GM06990 (cell line): Measurements from ENCODE around the gene ACYP2.

Experiments
- DNase-seq: peaks from one replicate; pipeline ENCODE4 v3.0.0-alpha.2; 2011; ENCODE audit not compliant: insufficient read length; ENCODE audit errors: extremely low read depth
- H3K27me3 ChIP-seq: replicated peaks from 2 replicates; pipeline ENCODE4 v1.6.0; 2011; ENCODE audit warnings: low read length; ENCODE audit not compliant: control insufficient read depth, insufficient read depth
- H3K36me3 ChIP-seq: 2 replicates; pipeline ENCODE4 v1.5.1; 2011; ENCODE audit warnings: low read length; ENCODE audit not compliant: control insufficient read depth, insufficient read depth
- H3K4me3 ChIP-seq: replicated peaks from 2 replicates; pipeline ENCODE4 v1.5.1; 2011; ENCODE audit warnings: low read depth, mild to moderate bottlenecking, control low read depth, low read length
- CTCF ChIP-seq: IDR thresholded peaks from 2 replicates; pipeline ENCODE4 v1.5.1; 2011; ENCODE audit warnings: low read length, control low read depth, mild to moderate bottlenecking, inconsistent platforms; ENCODE audit not compliant: insufficient read depth, poor library complexity, severe bottlenecking

Gene ACYP2

GRCh38 chr2:54298514-54298913, 183.1 kb downstream of the ACYP2 start:
- no peak for DNase-seq
- no peaks in the 10 kb centered on the region for H3K27me3 ChIP-seq
- H3K36me3 ChIP-seq: no peaks in the 10 kb centered on the region
- no peak overlapping the region for H3K4me3 ChIP-seq
- TF ChIP-seq CTCF: no peak

- H3K27me3 ChIP-seq: no peaks in the 10 kb centered on the region
- TF ChIP-seq CTCF: no peak
- no peak for DNase-seq
- no peak overlapping the region for H3K4me3 ChIP-seq
- no peaks in the 10 kb centered on the region for H3K36me3 ChIP-seq
Observed at GRCh38 chr2:54303631-54304030, 188.2 kb downstream of the ACYP2 start.

- no peak for DNase-seq
- Histone ChIP-seq H3K27me3 (no peaks in the 10 kb centered on the region), H3K36me3 (no peaks in the 10 kb centered on the region), H3K4me3 (no peak overlapping the region)
- TF ChIP-seq CTCF: no peak
Observed at GRCh38 chr2:54306556-54306955, 191.1 kb downstream of the ACYP2 start.

GRCh38 chr2:54308186-54308585, 192.8 kb downstream of the ACYP2 start:
- Histone ChIP-seq H3K36me3 (no peaks in the 10 kb centered on the region), H3K27me3 (no peaks in the 10 kb centered on the region), H3K4me3 (no peak overlapping the region)
- no peak for DNase-seq
- TF ChIP-seq CTCF: no peak

GRCh38 chr2:54308782-54309181, 193.4 kb downstream of the ACYP2 start:
- TF ChIP-seq CTCF: no peak
- Histone ChIP-seq H3K27me3 (no peaks in the 10 kb centered on the region), H3K4me3 (no peak overlapping the region), H3K36me3 (no peaks in the 10 kb centered on the region)
- DNase-seq: no peak

GRCh38 chr2:54310311-54310710, 194.9 kb downstream of the ACYP2 start:
- H3K27me3 ChIP-seq: no peaks in the 10 kb centered on the region
- no peak for TF ChIP-seq CTCF
- no peak overlapping the region for H3K4me3 ChIP-seq
- H3K36me3 ChIP-seq: no peaks in the 10 kb centered on the region
- DNase-seq: no peak
